NCI-H2196 treated with DMSO at 0.1 percent for 48 hours (cell line): ENCODE results near the gene MMP3.

Experiments used
- DNase-seq: peaks from one replicate; lab custom pipeline; 2025; ENCODE audit not compliant: unreplicated experiment; lab: John Stamatoyannopoulos, UW

Gene MMP3

GRCh38 chr11:102792604-102793003, 50.8 kb downstream of the MMP3 start:
- DNase-seq: no peak

GRCh38 chr11:102791271-102792036, 52.0 kb downstream of the MMP3 start:
- DNase-seq: no peak

GRCh38 chr11:102788334-102788995, 54.9 kb downstream of the MMP3 start:
- no peak for DNase-seq
